Measurements from ENCODE around the gene FBXW9.
"Not testable (repeated sequence)": the region's sequence is repeated elsewhere in the genome, so short reads cannot be mapped to it uniquely, and the experiment has no call there.

Gene FBXW9

DNA sequence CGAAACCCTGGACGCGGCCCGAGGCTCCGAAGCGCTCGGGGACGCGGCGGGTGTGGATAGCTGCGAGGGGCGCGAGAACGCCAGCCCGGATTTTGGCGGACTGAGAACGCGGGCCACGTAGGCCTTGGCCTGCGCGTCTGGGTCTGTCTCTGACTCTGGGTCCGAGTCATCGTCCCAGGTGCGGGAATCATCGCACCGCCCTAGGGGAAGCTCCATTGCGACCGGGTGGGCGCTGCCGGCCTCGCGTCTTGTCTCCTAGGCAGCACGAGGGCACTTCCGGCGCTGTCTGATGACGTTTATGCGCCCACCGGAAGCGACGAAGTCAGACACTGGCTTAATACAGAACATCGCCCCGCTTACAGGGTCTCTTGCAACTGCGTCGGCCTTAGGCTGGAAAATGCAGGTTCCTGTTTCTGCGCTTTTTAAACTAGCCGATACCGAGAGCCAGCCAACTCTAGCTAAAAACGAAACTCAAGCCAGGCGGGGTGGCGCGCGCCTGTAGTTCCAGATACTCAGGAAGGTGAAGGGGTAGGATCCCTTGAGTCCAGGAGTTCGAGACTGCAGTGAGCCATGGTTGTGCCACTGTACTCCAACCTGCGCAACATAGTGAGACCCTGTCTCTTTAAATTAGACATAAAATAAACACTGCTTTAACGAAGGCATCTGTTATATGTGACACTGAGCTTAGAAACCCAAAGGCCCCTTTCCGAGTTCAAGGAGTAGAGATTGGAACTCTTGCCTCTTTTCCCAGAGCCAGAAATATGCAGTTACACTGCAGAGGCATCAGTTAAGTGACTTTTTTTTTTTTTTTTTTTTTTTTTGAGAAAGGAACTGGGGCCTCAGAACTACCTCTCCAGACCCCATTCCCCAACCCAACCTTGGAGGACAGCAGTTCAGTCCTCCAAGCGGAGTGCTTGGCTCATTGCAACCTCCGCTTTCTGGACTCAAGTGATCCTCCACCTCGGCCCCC lies at the start of gene FBXW9:
TSS of gene FBXW9 (minus strand) at position 266 of the 970 bp plus-strand sequence. CDS start at position 216, 50 bp downstream.
- peak; percentile 85 for DNase-seq

GRCh38 chr19:12745166-12745897 lies 48.9 kb upstream of the FBXW9 start:
- DNase-seq = no peak

GRCh38 chr19:12737835-12738351 lies 41.5 kb upstream of the FBXW9 start:
- no peak for DNase-seq

DNA sequence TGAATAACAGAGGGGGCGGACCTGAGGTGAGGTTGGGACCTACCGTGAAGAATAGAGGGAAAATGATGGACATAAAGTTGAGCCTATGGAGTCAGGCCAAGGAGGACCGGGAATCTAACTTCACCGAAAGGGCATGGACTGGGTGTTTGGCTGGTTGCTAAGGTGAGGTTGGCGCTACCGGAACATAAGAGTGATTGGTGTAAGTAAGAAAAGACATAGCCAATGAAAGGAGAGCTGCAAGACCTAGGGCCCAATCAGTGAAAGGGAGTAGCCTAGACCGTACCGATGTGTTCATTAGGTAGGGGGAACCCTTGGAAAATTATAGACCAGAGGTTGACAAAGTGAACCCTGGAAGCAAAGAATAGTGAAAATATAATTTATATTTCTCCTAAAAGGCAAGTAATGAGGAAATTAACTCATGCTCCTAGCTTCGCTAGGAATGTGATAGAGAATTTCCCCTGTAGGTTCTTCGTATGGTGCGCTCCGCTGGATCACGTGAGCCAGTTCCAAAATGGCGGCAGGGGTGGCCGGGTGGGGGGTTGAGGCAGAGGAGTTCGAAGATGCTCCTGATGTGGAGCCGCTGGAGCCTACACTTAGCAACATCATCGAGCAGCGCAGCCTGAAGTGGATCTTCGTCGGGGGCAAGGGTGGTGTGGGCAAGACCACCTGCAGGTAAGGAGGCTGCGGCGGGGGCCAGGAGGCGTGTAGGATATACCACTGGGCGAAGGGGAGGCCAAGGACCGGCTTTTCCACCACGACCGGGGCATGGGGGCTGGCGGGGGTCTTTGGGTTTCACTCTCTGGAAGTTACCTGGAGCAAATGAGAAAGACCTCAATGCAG lies 40.8 kb upstream of the FBXW9 start, which contains the start of gene GET3:
TSS of gene GET3 (plus strand) at position 503 of the 840 bp plus-strand sequence. CDS start at position 512, 9 bp downstream.
- peak; percentile 99 for DNase-seq

GRCh38 chr19:12733369-12734214 lies 37.2 kb upstream of the FBXW9 start:
- no peak for DNase-seq

- DNase-seq = no peak
These were observed 34.9 kb upstream of the FBXW9 start for GRCh38 chr19:12731337-12731736.

- DNase-seq = no peak
These were observed 33.6 kb upstream of the FBXW9 start for GRCh38 chr19:12730064-12730463.

- no peak for DNase-seq
These were observed 31.5 kb upstream of the FBXW9 start for GRCh38 chr19:12727745-12728433.

- DNase-seq = no peak
These were observed 30.5 kb upstream of the FBXW9 start for GRCh38 chr19:12726988-12727316.

- not testable (repeated sequence) for DNase-seq
These were observed 29.2 kb upstream of the FBXW9 start for GRCh38 chr19:12725612-12726011.

GRCh38 chr19:12723641-12724426 lies 27.4 kb upstream of the FBXW9 start, which contains the start of gene TNPO2:
TNPO2 (minus strand) TSS chr19:12723932; CDS start chr19:12720977, 2,955 bp downstream.
- peak; percentile 62 for DNase-seq

GRCh38 chr19:12723381-12723640 lies 26.9 kb upstream of the FBXW9 start:
- no peak for DNase-seq

DNA sequence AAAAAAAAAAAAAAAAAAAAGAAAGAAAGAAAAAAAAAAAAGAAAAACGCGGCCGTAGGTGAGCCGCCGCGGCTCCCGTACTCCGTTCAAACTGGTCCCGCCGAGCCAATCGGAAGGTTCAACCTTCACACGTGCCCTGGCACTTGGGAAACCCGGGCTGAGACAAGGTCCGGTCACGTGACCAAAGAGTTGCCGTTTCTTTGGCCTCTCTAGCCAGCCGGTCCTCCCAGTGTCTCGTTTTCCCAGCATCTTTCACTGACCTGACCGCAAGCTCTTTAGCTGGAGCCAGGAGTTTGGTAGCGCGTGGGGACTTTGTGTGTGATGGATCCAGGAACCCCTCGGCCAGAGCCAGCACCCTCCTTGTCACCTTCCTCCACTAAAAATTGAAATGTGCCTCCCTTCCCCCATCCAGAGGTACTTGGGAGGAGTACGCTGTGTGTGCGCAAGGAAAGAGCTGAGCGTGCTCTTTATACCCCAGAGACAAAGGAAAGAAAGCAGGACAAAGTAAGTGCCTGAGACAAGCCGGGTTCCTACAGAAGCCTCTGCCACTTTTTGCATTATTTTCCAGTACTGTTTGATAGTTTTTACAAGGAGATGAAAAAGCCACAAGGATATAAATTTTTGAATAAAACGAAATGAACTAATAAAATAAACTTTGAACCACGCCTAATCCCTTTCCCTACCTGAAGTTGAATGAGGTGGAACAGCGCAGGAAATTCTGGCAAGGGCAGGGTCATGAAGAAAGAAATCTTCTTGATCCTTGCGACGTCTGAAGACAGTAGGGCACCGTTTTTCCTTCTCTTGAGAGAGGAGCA lies 26.3 kb upstream of the FBXW9 start:
- DNase-seq = peak; percentile 98

DNA sequence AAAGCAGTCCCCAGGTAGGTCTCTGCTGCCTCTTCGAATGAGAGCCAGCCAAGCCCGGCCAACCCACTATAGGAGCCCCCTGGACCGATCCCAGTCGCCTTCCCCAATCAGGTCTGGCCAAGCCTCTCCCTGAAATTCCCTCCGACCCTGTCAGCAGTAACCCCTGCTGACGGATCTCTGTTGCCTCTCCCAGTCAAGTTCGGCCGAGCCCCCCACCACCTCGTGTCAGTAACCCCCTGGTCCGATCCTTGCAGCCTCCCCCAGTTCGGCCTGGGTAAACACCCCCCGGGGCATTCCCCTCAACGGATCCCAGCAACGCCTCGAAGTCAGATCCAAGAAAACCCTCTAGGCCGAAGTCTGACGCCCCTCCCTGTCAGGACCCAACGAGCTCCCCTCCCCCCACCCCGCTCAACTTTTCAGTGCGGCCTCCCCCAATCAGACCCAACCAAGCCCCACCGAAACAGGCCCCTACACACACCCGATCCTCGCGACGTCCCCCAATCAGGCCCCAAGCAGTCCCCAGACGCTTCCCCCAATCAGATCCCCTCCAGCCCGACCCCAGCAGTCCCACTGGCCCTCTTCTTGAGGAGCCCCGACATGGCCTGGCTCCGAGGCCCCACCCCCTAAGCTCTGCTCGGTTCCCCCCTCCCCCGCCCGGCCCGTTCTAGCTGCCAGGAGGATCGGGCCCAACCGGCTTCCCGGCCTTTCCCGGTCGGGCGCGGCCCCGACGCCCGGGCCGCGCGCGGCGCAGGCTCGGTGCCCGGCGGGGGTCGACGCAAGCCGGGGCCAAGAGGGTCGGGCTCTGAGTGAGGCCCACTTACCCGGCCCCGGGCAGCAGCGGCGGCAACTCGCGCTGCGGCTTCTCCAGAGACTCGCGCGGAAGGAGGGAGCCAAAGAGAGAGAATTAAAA lies 25.5 kb upstream of the FBXW9 start:
- peak; percentile 57 for DNase-seq

- DNase-seq = no peak
These were observed 24.6 kb upstream of the FBXW9 start for GRCh38 chr19:12720851-12721655.

- DNase-seq = no peak
These were observed 23.9 kb upstream of the FBXW9 start for GRCh38 chr19:12720296-12720695.

DNA sequence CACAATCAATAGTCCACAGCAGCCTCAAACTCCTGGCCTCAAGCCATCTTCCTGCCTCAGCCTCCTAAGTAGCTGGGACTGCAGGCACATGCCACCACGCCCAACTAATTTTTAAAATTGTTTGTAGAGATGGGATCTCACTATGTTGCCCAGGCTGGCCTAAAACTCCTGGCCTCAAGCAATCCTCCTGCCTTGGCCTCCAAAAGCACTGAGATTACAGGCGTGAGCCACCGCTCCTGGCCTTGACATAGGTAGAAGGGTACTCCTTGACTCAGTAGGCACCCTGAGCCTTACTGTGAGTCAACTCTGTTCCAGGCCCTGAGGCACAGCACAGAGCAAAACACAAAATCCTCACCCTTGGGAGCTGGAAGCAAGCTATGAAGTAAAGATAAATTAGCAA lies 19.5 kb upstream of the FBXW9 start:
- no peak for DNase-seq
